GM21786 (cell line): ENCODE measurements around the gene NFKB1.

Experiments used
- ATAC-seq: cut with Tn5 transposase; IDR thresholded peaks from one replicate; pipeline ENCODE4 v1.9.1; 2021; ENCODE audit not compliant: unreplicated experiment

NFKB1 gene

DNA sequence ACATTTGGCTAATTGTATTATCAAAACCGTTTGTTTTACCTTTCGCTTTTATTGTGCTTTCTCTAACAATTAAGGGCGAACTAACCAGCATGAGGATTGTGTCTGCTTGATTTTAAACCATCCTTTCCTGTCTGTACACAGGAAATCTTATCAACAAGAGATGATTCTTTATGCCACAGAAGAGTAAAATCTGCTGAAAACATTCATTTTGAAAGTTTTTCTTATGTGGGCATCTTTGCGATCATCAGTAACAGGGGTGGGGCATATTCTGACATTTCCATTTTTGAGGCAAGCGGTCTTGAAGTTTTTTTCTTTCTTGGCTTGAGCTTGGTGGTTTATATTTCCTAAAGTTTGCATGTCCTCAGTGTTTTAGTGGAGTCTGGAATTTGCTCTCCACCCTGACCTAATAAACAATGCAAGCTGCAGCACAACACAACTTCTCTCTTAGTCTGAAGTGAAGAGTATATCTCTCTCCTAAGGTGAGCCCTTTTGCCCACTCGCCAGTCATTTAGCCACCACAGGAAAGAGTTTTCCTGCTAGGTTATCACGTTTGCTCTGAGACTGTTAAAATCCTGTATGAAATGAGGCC, 26.6 kb downstream of the NFKB1 start:
- no peak for ATAC-seq

DNA sequence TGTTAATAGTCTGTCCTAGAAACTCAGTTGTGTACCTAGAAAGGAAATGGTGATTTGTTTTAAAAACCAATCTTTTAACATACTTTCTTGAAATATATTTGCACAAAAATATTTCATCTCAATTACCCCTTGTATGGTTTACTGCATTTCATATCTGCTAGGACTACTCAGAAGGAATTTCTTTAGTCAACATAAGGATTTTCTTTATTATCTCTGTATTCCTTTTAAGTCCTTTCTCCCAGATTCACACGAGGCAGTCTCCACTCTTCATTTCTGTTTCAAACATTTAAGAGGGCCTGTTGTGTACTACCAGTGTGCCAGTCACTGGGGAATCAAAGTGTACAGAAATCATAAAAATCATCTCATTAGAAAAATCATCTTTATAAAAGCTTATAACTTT, 28.8 kb downstream of the NFKB1 start:
- ATAC-seq: no peak

- ATAC-seq: no peak
Measured at GRCh38 chr4:102530986-102531385, 29.8 kb downstream of the NFKB1 start.

DNA sequence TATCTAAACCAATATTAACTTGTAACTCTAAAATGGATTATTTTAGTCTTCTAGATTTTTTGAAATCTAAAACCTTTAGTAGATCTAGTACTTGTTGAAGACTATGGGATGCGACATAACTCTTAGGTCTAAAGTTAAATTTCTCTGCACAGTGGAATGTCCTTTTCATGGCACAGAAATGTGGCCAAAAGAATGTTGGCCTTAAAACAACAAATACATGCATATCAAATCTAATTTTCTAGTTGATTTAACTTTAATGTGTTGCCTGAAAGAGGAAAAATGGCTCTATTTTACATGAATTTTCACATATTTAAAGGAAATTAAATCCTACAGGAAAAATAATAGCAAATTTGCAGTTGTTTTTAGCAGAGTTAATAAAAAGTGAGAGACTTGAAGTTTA, 30.3 kb downstream of the NFKB1 start:
- no peak for ATAC-seq

- no peak for ATAC-seq
Measured at GRCh38 chr4:102533348-102533747, 32.2 kb downstream of the NFKB1 start.

- no peak for ATAC-seq
Measured at GRCh38 chr4:102533904-102534303, 32.7 kb downstream of the NFKB1 start.

DNA sequence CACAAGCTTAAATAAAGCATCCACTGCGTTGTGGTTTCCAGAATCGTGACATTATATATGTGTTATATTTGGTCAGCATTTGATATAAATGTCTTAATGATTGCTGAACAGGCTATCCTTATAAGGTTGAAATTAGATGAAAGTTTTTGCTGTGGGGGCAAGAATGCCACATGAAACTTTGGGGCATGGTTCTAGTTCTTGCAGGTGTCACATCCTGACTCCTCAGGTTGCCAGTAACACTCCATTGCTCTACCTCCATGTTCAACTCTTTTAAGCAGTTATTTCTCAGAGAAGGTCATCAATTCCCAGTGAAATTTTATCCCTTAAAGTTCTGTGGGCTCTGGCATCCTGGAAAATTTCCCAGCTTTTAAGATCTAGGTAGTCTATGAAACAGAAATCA, 33.7 kb downstream of the NFKB1 start:
- ATAC-seq: no peak

DNA sequence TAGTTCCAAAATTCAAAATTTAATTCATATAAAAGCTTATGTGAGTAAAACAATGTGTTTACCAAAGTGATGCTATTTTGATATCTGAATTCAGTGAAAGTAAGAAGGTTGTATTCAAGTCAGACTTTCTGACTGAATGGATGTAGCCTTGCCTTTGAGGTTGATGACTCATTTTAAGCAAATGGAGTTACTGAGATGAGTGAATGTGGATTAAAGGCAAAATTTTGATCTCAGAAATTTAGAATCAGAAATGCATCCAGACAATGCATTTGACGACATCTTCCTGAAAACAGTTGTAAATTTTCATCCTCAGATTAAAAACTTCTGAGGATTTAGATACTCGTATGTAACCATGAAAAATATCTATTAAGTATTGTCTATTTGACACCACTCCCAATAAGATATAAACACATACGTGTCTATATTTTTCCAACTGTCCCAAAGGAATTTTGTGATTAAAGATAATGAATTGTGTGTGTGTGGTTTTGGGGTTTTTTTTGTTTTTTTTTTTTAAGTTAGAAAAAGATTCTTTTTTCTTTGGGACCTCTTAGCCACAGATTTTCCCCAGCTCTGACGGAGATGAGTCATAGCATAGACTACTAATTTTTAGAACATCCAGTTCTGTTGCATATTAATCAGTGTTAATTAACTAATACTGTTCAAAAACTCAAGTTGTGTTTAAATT, 34.4 kb downstream of the NFKB1 start:
- peak; percentile 72 for ATAC-seq

DNA sequence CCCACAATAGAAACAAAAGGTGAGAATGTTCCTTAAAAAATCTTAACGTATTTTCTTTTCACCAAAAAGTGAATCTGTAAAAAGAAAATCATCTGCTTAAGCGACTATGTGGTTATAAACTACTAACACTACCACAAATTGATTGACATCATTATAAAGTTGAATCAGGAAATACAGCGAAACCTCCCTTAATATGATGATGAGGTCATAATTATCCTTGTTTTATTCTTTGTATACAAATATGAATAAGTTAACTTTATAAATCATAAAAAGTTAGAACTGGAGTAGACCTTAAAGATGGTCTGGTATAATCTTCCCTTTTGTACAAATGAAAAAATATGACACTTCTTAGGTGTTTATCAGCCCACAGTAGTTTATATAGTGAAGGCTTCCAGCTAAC, 35.6 kb downstream of the NFKB1 start:
- no peak for ATAC-seq

GRCh38 chr4:102537269-102537668, 36.1 kb downstream of the NFKB1 start:
- no peak for ATAC-seq

GRCh38 chr4:102541697-102542096, 40.5 kb downstream of the NFKB1 start:
- no peak for ATAC-seq

- ATAC-seq: peak; percentile 87
Measured at GRCh38 chr4:102543030-102543928, 42.1 kb downstream of the NFKB1 start.

DNA sequence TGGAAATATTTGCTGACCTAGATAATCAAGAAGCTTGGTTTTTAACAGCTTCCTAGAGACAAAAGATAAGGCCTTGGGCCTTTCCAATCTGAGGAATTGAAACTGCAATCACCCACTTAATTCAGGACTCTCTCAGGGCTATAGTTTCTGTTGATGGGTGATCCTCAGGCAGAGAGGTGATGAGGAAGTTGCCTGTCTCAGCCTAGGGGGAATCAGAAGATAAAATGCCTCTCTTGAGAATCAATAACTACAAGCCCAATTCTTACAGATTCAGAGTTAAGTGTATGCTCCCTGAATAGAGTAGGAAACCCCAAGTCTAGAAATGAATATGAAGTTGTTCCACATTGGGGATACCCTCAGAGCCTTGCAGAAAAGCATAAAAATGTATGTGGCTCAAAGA, 45.5 kb downstream of the NFKB1 start:
- ATAC-seq: peak; percentile 30

DNA sequence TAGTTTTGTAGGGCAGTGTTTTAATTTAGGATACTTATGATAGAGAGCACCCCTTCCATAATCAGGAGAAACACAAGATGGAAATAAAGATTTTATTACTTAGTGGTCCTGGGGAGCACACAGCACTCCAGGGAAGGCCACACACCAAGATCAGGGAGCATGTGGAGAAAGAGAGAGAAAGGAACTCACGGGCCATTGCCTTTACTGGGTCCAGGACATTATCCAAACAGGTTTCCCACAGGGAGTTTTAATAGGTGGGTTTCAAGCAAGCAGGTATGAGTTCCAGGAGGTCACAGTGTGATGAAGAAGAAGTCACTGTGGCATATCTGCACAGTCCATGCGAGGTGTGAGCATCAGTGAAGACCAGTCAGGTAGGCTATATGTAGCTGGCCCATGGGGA, 46.8 kb downstream of the NFKB1 start:
- ATAC-seq: no peak

DNA sequence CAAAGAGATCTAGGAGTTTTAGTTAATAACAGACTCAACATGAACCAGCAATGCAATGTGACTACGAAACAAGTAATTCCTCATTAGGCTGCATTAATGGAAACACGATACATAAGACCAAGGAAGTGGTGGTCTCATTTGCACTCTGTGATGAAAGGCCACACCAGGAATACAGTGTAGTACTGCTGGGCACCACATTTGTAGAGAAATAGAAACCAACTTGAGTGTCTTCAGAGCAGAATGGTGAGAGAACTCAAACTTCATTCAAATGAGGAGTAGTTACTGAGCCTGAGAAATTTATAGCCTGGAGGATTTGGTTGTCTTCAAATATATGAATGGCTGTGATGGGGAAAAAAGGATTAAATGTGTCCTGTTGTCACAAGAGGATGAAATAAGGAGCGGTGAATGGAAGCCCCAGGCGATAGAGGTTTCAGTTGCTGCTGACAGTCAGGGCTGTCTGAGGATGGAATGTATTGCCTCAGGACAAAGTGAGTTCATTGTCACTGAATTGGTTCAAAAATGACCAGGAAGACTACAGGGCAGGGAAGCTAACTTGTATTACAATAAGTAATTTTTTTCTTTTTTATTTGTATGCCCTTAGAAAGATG, 50.9 kb downstream of the NFKB1 start:
- no peak for ATAC-seq

- no peak for ATAC-seq
Measured at GRCh38 chr4:102552781-102553180, 51.6 kb downstream of the NFKB1 start.

GRCh38 chr4:102553982-102554381, 52.8 kb downstream of the NFKB1 start:
- ATAC-seq: no peak

DNA sequence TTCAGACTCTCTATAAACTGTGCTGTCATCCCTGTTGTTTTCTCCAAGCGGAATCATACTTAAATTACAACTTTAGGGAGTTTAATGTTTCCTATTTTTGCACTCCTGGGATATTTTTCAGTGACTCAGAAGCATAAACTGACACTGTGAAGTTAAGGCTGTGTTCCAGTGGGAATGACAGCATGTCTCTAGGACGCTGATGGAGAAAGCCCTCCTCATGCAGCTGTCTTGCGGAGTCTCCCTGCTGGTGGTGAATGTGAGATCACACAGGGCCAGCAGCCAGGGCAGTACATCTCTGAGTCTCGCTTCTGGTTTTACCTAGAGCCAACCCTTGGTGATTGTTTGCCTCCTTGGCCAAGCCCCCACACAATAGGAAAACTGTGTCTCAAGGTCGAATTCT, 53.3 kb downstream of the NFKB1 start:
- no peak for ATAC-seq

GRCh38 chr4:102554992-102555391, 53.8 kb downstream of the NFKB1 start:
- ATAC-seq: no peak

GRCh38 chr4:102557636-102558035, 56.5 kb downstream of the NFKB1 start:
- no peak for ATAC-seq

DNA sequence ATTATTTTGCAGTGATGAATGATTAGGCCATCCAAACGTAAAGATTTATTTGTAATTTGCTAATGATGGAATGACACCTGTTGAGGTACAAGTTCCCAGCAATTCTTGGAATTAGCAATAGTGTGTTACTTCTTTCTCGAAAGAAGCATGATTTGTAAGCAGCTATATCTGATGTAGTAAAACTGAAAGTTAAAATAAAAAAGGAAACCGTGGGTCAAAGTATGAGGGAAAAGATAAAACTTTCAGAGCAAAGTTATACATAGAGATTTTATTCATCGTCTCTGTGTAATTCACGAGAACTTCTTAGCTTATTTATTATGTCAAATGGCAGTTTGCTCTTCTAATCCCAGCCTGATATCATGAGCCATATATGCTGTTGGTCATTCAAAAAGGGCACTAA, 59.0 kb downstream of the NFKB1 start:
- no peak for ATAC-seq
